GM18505 (cell line): ENCODE data around the gene SELENOV.

Experiments used
- ATAC-seq: cut with Tn5 transposase; IDR thresholded peaks from one replicate; pipeline ENCODE4 v1.9.1; 2021; ENCODE audit not compliant: unreplicated experiment
- POLR2A ChIP-seq: IDR thresholded peaks from 4 replicates; pipeline ENCODE4 v1.6.1; 2011; ENCODE audit warnings: borderline replicate concordance; ENCODE audit not compliant: insufficient read depth, insufficient read length; ENCODE audit errors: extremely low read depth

The SELENOV gene

DNA sequence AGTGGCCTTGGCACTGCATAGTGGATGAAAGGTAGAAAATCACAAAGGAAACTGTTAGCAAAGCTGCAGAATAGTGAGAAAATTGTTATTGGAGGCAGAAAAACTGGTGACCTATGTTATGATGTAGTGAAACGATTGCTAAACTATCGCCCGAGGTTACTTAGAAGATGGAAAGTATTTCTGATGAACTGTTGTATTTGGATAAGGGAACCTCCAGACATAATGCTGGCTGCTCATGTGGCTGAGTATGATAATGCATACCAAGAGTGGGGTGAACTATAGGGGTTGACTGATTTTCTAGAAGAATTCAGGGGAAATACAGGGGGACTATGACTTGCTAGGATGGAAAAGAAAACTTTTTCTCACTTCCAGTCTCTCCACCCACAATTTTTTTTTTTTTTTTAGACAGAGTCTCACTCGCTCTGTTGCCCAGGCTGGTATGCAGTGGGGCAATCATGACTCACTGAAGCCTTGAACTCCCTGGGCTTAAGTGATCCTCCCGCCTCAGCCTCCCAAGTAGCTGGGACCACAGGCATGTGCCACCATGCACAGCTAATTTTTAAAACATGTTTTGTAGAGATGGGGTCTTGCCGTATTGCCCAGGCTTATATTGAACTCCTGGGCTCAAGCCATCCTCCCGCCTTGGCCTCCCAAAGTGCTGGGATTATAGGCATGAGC, 29.4 kb downstream of the SELENOV start:
- no peak for ATAC-seq
- no peak for TF ChIP-seq POLR2A

DNA sequence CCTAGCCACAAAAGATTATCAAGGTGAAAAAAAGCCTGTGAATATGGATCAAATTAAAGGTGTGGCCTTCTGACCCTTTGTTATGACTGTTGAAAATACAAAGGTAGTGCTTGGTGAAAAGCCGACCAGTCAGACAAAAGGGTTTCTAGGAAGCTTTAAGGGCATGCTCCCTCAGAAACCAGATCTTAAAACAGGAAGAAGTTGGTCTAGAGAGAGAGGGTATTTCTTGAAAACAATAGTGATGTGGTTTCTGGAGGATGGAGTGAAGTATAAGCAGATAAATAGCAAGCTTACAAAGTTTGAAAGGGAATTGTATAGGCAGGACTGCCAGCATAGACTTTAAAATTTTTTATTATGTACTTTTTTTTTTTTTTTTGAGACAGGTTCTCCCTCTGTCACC, 30.0 kb downstream of the SELENOV start:
- no peak for TF ChIP-seq POLR2A
- no peak for ATAC-seq

DNA sequence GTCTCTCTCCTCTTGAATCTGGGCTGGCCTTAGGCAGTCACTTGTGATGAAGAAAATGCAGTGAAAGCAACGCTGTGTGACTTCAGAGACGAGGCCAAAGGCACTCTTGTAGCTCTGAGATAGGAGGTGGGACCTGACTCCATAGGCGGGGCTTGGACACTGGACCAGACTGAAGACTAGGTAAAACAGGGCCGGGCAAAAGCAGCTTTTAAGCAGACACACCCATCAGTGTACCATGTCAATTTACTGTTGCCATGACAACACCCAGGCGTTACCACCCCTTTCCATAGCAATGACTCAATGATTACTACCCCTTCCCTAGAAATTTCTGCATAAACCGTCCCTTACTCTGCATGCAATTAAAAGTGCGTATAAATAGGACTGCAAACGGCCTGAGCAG, 31.7 kb downstream of the SELENOV start:
- no peak for TF ChIP-seq POLR2A
- no peak for ATAC-seq

DNA sequence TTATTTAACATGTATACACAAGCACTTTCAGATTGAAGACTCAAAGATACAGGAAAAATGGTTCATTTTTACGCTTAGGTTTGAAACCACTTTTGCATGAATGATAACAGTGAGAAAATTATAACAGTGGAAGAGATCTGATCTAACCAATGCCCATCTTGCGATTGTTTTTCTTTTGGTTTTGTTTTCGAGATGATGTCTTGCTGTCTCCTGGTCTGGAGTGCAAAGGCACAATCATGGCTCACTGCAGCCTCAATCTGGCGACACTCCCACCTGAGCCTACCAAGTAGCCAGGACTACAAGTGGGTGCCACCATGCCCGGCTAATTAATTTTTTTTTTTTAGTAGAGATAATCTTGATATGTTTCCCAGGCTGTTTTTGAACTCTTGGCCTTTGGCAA, 35.3 kb downstream of the SELENOV start:
- no peak for ATAC-seq
- TF ChIP-seq POLR2A = no peak

GRCh38 chr19:39553082-39553652, 38.2 kb downstream of the SELENOV start:
- no peak for TF ChIP-seq POLR2A
- no peak for ATAC-seq

DNA sequence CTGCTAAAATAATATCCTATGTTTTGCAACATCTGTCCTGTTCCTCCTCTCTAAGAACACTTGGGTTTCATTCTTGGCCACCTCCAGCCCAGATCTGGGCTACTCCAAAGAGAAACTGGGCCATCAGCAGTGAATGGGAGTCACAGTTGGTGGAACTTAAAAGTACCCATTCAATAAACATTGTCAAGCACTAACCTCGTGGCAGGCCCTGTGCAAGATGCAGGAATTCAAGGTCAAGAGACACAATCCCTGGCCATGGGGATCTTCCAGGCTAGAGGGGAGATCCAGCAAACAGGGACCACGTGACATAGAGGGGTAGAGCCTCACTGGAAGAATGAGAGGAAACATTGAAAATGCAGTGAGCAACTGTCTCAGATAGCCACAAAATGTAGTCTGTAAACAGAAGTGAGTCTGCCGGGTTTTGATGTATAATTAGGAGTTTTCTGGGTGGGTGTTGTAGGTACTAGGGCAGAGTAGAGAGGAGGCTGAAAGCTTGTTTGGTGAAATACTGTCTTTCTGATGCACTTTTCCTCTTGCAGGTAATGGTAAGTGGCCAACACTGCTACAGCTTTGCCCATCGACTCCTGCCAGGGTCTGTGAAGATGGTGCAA, 39.9 kb downstream of the SELENOV start:
- no peak for ATAC-seq
- no peak for TF ChIP-seq POLR2A

- TF ChIP-seq POLR2A = no peak
- no peak for ATAC-seq
Measured at GRCh38 chr19:39555883-39556282, 40.9 kb downstream of the SELENOV start.

GRCh38 chr19:39557811-39558623, 43.1 kb downstream of the SELENOV start:
- no peak for TF ChIP-seq POLR2A
- ATAC-seq = no peak

DNA sequence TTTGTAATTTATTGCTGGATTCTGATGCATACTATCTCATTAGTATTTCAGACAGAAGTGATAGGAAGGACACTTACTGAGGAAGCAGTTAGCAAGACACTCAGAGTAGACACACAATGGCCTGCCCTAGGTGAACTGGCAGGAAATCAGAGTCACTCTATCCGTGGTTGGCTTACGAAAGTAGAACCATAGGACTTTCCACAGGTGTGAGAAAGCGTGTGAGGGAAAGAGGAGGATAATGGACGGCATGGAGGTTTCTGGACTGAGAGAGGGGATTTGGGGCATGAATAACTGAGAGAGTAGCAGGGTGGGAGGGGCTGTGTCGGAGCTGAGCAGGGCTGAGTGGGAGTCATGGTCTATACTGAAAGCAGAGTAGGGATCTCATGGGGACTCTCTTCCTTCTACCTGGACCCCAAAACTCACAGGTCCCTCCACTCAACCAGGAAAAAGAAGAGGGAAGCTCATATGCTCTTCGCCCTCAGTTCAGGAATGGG, 43.7 kb downstream of the SELENOV start:
- no peak for TF ChIP-seq POLR2A
- no peak for ATAC-seq

DNA sequence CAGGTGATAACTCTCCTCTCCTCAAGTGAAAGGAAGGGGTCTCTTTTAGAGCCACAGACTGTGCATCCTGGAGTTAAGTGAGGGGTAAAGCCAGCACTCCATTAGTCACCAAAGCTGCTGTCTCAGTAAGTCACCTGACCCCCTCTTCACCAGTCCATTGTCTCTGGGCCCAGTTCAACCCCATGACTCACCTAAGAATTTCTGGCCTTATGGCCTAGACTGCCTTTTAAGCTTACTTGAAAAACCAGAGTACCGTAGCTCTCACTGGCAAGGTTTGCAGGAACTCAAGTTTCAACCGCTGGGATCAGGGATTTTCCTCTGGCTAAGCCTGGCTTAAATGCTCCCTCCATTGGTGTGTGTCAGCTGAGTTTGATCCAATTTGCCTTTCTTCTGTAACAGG, 48.5 kb downstream of the SELENOV start:
- TF ChIP-seq POLR2A = no peak
- no peak for ATAC-seq

DNA sequence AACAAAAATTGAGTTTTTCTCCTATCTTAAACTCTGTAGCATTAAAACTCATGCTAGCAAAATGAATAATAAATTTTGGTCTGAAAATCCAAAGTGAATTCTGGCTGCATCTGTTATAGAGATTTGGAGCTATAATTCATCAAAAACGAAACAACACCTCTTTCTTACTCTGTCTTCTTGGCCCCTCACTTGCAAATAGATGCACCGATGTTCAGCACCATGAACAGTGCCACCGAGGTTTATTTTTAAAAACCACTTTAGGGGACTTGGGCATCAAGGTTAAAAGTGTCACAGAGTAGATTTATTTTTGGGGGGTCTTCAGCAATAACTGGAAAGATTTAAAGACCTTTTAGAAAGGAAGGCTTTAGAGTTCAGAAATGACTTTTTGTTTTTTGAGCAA, 51.1 kb downstream of the SELENOV start:
- no peak for TF ChIP-seq POLR2A

DNA sequence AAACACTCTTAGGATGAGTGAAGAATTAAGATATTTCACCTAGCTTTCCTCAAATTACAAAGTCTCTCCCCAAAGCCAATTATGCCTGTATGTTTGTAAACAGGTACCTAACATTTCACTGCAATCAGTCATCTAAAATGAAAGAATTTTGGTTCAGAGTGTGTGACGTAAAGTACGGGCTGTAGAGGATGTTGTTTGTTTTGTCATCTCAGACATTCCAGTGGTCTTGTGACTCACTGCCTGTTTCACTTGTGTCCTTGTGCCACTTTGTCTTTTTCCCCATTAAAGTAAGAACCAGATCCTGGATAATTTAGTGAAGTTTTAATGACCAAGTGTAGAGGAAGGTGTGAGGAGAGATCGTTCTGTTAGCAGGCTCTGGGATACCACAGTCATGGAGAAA, 53.7 kb downstream of the SELENOV start:
- no peak for ATAC-seq
- no peak for TF ChIP-seq POLR2A

More for the DNA sequence above, 51.1 kb downstream of the SELENOV start:
- ATAC-seq = no peak
